ENCODE data around the gene FGF2. TPM values are rescaled to one million over a fixed set of nuclear protein-coding genes. Genes with fewer than 3 reads are reported as not detected.

Gene FGF2
- total RNA-seq, 1 experiment from 2014 or later: 42.9 TPM

GRCh38 chr4:122823476-122823875 lies 3.2 kb upstream of the FGF2 start:
- peaks cover 28% of the 10 kb centered on the region for H3K4me1 ChIP-seq (replicated peaks)
- DNase-seq (ENCODE audit: low read depth in 1 of 2, low spot score in 2 of 2): no peak
- no peak overlapping the region for H3K4me3 ChIP-seq
- H3K36me3 ChIP-seq: peaks cover 6% of the 10 kb centered on the region
- no peak overlapping the region for H3K27ac ChIP-seq
- H3K9me3 ChIP-seq (replicated peaks): no peaks in the 10 kb centered on the region
- no peaks in the 10 kb centered on the region for H3K27me3 ChIP-seq (replicated peaks)

- peaks cover 11% of the 10 kb centered on the region for H3K36me3 ChIP-seq
- H3K4me1 ChIP-seq (replicated peaks): peaks cover 37% of the 10 kb centered on the region
- no peak overlapping the region for H3K4me3 ChIP-seq
- DNase-seq (ENCODE audit: low read depth in 1 of 2, low spot score in 2 of 2): peak in 1 of 2 experiments; percentile 29
- no peaks in the 10 kb centered on the region for H3K27me3 ChIP-seq (replicated peaks)
- H3K27ac ChIP-seq: no peak overlapping the region
- H3K9me3 ChIP-seq (replicated peaks): no peaks in the 10 kb centered on the region
Measured at GRCh38 chr4:122824616-122825015, 2.0 kb upstream of the FGF2 start.

- Histone ChIP-seq H3K36me3 (peaks cover 19% of the 10 kb centered on the region), H3K27ac (peak overlapping the region; percentile 72), H3K4me1 (replicated peaks) (peaks cover 32% of the 10 kb centered on the region)
Measured at GRCh38 chr4:122826079-122826527, 528 bp upstream of the FGF2 start.

GRCh38 chr4:122827258-122827878 lies 737 bp downstream of the FGF2 start:
- H3K4me1 ChIP-seq (replicated peaks): peaks cover 45% of the 10 kb centered on the region
- no peaks in the 10 kb centered on the region for H3K27me3 ChIP-seq (replicated peaks)
- peak overlapping the region; percentile 88 for H3K4me3 ChIP-seq
- peak; percentile 61 to 80 for DNase-seq (ENCODE audit: low read depth in 1 of 2, low spot score in 2 of 2)
- peaks cover 32% of the 10 kb centered on the region for H3K36me3 ChIP-seq
- no peaks in the 10 kb centered on the region for H3K9me3 ChIP-seq (replicated peaks)
- peak overlapping the region; percentile 72 for H3K27ac ChIP-seq

More at GRCh38 chr4:122826079-122826527, 528 bp upstream of the FGF2 start:
- H3K4me3 ChIP-seq: peak overlapping the region; percentile 88
- no peaks in the 10 kb centered on the region for H3K27me3 ChIP-seq (replicated peaks)
- DNase-seq (ENCODE audit: low read depth in 1 of 2, low spot score in 2 of 2): peak in 1 of 2 experiments; percentile 42
- H3K9me3 ChIP-seq (replicated peaks): no peaks in the 10 kb centered on the region

GRCh38 chr4:122827879-122828601 lies 1.4 kb downstream of the FGF2 start:
- Histone ChIP-seq H3K36me3 (peaks cover 37% of the 10 kb centered on the region), H3K27me3 (replicated peaks) (no peaks in the 10 kb centered on the region), H3K4me1 (replicated peaks) (peaks cover 52% of the 10 kb centered on the region), H3K27ac (peak overlapping the region; percentile 72), H3K9me3 (replicated peaks) (no peaks in the 10 kb centered on the region), H3K4me3 (peak overlapping the region; percentile 88)
- peak in 1 of 2 experiments; percentile 66 for DNase-seq (ENCODE audit: low read depth in 1 of 2, low spot score in 2 of 2)

- H3K27me3 ChIP-seq (replicated peaks): no peaks in the 10 kb centered on the region
- H3K4me3 ChIP-seq: no peak overlapping the region
- DNase-seq (ENCODE audit: low read depth in 1 of 2, low spot score in 2 of 2): no peak
- H3K36me3 ChIP-seq: peaks cover 52% of the 10 kb centered on the region
- peaks cover 49% of the 10 kb centered on the region for H3K4me1 ChIP-seq (replicated peaks)
- H3K27ac ChIP-seq: no peak overlapping the region
- no peaks in the 10 kb centered on the region for H3K9me3 ChIP-seq (replicated peaks)
Measured at GRCh38 chr4:122830426-122831095, 3.9 kb downstream of the FGF2 start.

GRCh38 chr4:122831515-122832196 lies 5.0 kb downstream of the FGF2 start:
- Histone ChIP-seq H3K4me3 (no peak overlapping the region), H3K27me3 (replicated peaks) (no peaks in the 10 kb centered on the region), H3K4me1 (replicated peaks) (peaks cover 51% of the 10 kb centered on the region), H3K9me3 (replicated peaks) (no peaks in the 10 kb centered on the region), H3K27ac (no peak overlapping the region), H3K36me3 (peaks cover 58% of the 10 kb centered on the region)
- DNase-seq (ENCODE audit: low read depth in 1 of 2, low spot score in 2 of 2): no peak

GRCh38 chr4:122832732-122833131 lies 6.1 kb downstream of the FGF2 start:
- no peak overlapping the region for H3K27ac ChIP-seq
- no peak for DNase-seq (ENCODE audit: low read depth in 1 of 2, low spot score in 2 of 2)

GRCh38 chr4:122833999-122834398 lies 7.4 kb downstream of the FGF2 start:
- Histone ChIP-seq H3K4me3 (no peak overlapping the region), H3K27me3 (replicated peaks) (no peaks in the 10 kb centered on the region), H3K36me3 (peaks cover 60% of the 10 kb centered on the region), H3K9me3 (replicated peaks) (no peaks in the 10 kb centered on the region), H3K27ac (0 out of 2 replicates have a peak overlapping the region, but pooled peaks have one; percentile 4), H3K4me1 (replicated peaks) (peaks cover 56% of the 10 kb centered on the region)
- DNase-seq (ENCODE audit: low read depth in 1 of 2, low spot score in 2 of 2): no peak

More at GRCh38 chr4:122832732-122833131, 6.1 kb downstream of the FGF2 start:
- Histone ChIP-seq H3K36me3 (peaks cover 55% of the 10 kb centered on the region), H3K27me3 (replicated peaks) (no peaks in the 10 kb centered on the region), H3K4me3 (no peak overlapping the region), H3K4me1 (replicated peaks) (peaks cover 62% of the 10 kb centered on the region), H3K9me3 (replicated peaks) (no peaks in the 10 kb centered on the region)

- Histone ChIP-seq H3K27ac (peak overlapping the region; percentile 50), H3K9me3 (replicated peaks) (no peaks in the 10 kb centered on the region), H3K27me3 (replicated peaks) (no peaks in the 10 kb centered on the region), H3K4me3 (no peak overlapping the region), H3K4me1 (replicated peaks) (peaks cover 48% of the 10 kb centered on the region), H3K36me3 (peaks cover 69% of the 10 kb centered on the region)
- DNase-seq (ENCODE audit: low read depth in 1 of 2, low spot score in 2 of 2): peak in 1 of 2 experiments; percentile 55
Measured at GRCh38 chr4:122836941-122837340, 10.3 kb downstream of the FGF2 start.

GRCh38 chr4:122838034-122838433 lies 11.4 kb downstream of the FGF2 start:
- Histone ChIP-seq H3K27me3 (replicated peaks) (no peaks in the 10 kb centered on the region), H3K4me1 (replicated peaks) (peaks cover 37% of the 10 kb centered on the region), H3K4me3 (no peak overlapping the region), H3K27ac (peak overlapping the region; percentile 44; the same call in 1 of the 2 replicates), H3K36me3 (peaks cover 66% of the 10 kb centered on the region), H3K9me3 (replicated peaks) (no peaks in the 10 kb centered on the region)
- DNase-seq (ENCODE audit: low read depth in 1 of 2, low spot score in 2 of 2): no peak

GRCh38 chr4:122842392-122842791 lies 15.8 kb downstream of the FGF2 start:
- no peaks in the 10 kb centered on the region for H3K27me3 ChIP-seq (replicated peaks)
- H3K9me3 ChIP-seq (replicated peaks): no peaks in the 10 kb centered on the region
- H3K4me3 ChIP-seq: no peak overlapping the region
- H3K36me3 ChIP-seq: peaks cover 66% of the 10 kb centered on the region
- no peak for DNase-seq (ENCODE audit: low read depth in 1 of 2, low spot score in 2 of 2)
- H3K4me1 ChIP-seq (replicated peaks): peaks cover 20% of the 10 kb centered on the region
- no peak overlapping the region for H3K27ac ChIP-seq

GRCh38 chr4:122842984-122843531 lies 16.4 kb downstream of the FGF2 start:
- Histone ChIP-seq H3K4me1 (replicated peaks) (peaks cover 18% of the 10 kb centered on the region), H3K27ac (no peak overlapping the region), H3K36me3 (peaks cover 67% of the 10 kb centered on the region)

More at GRCh38 chr4:122842984-122843531, 16.4 kb downstream of the FGF2 start:
- H3K4me3 ChIP-seq: no peak overlapping the region
- no peaks in the 10 kb centered on the region for H3K27me3 ChIP-seq (replicated peaks)
- no peaks in the 10 kb centered on the region for H3K9me3 ChIP-seq (replicated peaks)
- no peak for DNase-seq (ENCODE audit: low read depth in 1 of 2, low spot score in 2 of 2)

Data from SJSA1 (cell line).